ENCODE data around the gene STK24. TPM values are rescaled to one million over a fixed set of nuclear protein-coding genes. Genes with fewer than 3 reads are reported as not detected.

Gene STK24
- total and polyA plus RNA-seq, 10 of the 15 experiments (the other 5 are each of a cell fraction or from before 2014, with no cell fraction given) = 7.5 to 115 (median 52.9) TPM

GRCh38 chr13:98509271-98510155, 67.4 kb downstream of the STK24 start (continued):
- TF ChIP-seq ZBTB4 (CRISPR knock-in tag; IDR thresholded peaks at IDR 0.05) (no peak), KDM1A (IDR thresholded peaks at IDR 0.05; ENCODE audit: borderline replicate concordance) (no peak), SP1 (IDR thresholded peaks at IDR 0.05; ENCODE audit: low read depth, low read length) (no peak), IKZF2 (IDR thresholded peaks at IDR 0.05) (peak; percentile 45 to 48; a peak in 2 of 4 replicates)
- TF ChIP-seq, protein P1, sequence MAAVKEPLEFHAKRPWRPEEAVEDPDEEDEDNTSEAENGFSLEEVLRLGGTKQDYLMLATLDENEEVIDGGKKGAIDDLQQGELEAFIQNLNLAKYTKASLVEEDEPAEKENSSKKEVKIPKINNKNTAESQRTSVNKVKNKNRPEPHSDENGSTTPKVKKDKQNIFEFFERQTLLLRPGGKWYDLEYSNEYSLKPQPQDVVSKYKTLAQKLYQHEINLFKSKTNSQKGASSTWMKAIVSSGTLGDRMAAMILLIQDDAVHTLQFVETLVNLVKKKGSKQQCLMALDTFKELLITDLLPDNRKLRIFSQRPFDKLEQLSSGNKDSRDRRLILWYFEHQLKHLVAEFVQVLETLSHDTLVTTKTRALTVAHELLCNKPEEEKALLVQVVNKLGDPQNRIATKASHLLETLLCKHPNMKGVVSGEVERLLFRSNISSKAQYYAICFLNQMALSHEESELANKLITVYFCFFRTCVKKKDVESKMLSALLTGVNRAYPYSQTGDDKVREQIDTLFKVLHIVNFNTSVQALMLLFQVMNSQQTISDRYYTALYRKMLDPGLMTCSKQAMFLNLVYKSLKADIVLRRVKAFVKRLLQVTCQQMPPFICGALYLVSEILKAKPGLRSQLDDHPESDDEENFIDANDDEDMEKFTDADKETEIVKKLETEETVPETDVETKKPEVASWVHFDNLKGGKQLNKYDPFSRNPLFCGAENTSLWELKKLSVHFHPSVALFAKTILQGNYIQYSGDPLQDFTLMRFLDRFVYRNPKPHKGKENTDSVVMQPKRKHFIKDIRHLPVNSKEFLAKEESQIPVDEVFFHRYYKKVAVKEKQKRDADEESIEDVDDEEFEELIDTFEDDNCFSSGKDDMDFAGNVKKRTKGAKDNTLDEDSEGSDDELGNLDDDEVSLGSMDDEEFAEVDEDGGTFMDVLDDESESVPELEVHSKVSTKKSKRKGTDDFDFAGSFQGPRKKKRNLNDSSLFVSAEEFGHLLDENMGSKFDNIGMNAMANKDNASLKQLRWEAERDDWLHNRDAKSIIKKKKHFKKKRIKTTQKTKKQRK (IDR thresholded peaks at IDR 0.05; ENCODE audit: low read depth, low read length) = no peak
- TF ChIP-seq, protein P2, sequence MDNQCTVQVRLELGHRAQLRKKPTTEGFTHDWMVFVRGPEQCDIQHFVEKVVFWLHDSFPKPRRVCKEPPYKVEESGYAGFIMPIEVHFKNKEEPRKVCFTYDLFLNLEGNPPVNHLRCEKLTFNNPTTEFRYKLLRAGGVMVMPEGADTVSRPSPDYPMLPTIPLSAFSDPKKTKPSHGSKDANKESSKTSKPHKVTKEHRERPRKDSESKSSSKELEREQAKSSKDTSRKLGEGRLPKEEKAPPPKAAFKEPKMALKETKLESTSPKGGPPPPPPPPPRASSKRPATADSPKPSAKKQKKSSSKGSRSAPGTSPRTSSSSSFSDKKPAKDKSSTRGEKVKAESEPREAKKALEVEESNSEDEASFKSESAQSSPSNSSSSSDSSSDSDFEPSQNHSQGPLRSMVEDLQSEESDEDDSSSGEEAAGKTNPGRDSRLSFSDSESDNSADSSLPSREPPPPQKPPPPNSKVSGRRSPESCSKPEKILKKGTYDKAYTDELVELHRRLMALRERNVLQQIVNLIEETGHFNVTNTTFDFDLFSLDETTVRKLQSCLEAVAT (IDR thresholded peaks at IDR 0.05) = peak; percentile 88
